ENCODE measurements around the gene PAK1. TPM values are rescaled to one million over a fixed set of nuclear protein-coding genes. Genes with fewer than 3 reads are reported as not detected.

PAK1 gene
- total RNA-seq, 1 donor from 2014 or later = 58.3 TPM

DNA sequence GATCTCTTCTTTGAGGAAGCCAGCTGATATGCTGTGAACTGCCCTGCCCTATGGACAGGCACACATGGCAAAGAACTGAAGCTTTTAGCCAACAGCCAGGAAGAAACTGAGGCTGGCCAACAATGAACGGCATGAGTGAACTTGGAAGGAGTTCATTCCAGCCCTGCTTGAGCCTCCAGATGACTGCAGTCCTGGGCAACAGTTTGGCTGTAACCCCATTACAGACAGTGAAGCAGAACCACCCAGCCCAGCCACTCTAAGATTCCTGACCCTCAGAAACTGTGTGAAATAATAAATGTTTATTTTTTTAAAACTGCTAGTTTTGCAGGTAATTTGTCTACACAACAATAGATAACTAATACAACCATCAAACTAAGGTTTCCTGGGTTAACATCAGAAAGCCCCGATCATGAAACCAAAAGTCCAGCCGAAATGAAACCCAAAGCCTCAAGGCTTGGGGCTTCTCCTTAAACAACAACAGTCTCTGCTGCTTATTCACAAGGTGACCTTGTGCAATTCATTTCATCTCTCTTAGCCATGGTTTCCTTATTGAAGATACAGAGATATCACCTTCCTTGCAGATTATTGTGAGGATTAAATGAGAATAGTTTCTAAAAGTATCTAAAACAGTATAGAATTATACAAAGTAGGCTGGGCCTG lies 31.4 kb downstream of the PAK1 start:
- DNase-seq (ENCODE audit: low spot score) = no peak
- H3K4me1 Mint-ChIP-seq (ENCODE audit: unreplicated experiment) = no peaks in the 10 kb centered on the region
- H3K36me3 Mint-ChIP-seq (ENCODE audit: low read depth, unreplicated experiment) = no peaks in the 10 kb centered on the region
- peaks cover 2% of the 10 kb centered on the region for H3K27me3 Mint-ChIP-seq (ENCODE audit: unreplicated experiment)
- H3K4me3 Mint-ChIP-seq (ENCODE audit: unreplicated experiment) = no peak overlapping the region
- no peaks in the 10 kb centered on the region for H3K9me3 Mint-ChIP-seq (ENCODE audit: unreplicated experiment)
- TF ChIP-seq, protein P1, sequence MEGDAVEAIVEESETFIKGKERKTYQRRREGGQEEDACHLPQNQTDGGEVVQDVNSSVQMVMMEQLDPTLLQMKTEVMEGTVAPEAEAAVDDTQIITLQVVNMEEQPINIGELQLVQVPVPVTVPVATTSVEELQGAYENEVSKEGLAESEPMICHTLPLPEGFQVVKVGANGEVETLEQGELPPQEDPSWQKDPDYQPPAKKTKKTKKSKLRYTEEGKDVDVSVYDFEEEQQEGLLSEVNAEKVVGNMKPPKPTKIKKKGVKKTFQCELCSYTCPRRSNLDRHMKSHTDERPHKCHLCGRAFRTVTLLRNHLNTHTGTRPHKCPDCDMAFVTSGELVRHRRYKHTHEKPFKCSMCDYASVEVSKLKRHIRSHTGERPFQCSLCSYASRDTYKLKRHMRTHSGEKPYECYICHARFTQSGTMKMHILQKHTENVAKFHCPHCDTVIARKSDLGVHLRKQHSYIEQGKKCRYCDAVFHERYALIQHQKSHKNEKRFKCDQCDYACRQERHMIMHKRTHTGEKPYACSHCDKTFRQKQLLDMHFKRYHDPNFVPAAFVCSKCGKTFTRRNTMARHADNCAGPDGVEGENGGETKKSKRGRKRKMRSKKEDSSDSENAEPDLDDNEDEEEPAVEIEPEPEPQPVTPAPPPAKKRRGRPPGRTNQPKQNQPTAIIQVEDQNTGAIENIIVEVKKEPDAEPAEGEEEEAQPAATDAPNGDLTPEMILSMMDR (IDR thresholded peaks at IDR 0.05; ENCODE audit: unreplicated experiment) = no peak
- no peak overlapping the region for H3K27ac Mint-ChIP-seq (ENCODE audit: unreplicated experiment)

DNA sequence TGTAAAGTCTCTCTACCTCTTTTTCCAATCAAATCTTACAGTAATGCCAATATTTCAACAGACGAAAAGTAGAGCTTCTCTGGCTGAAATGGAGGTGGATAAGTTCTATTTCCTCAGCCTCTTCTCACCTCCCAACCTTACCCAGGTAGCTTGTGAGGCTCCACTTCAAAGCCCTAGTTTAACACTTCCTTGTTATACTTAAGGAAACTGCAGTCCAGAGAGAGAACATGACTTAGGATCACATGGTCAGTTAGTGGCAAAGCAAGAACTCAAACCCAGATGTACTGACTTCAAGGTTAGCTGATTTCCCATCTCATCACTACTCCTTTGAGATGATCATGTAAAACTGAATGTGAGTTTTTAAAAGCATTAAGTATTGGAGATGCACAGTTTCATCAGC lies 32.5 kb downstream of the PAK1 start:
- H3K36me3 Mint-ChIP-seq (ENCODE audit: low read depth, unreplicated experiment) = no peaks in the 10 kb centered on the region
- no peak overlapping the region for H3K4me3 Mint-ChIP-seq (ENCODE audit: unreplicated experiment)
- H3K4me1 Mint-ChIP-seq (ENCODE audit: unreplicated experiment) = no peaks in the 10 kb centered on the region
- no peaks in the 10 kb centered on the region for H3K9me3 Mint-ChIP-seq (ENCODE audit: unreplicated experiment)
- no peak overlapping the region for H3K27ac Mint-ChIP-seq (ENCODE audit: unreplicated experiment)
- TF ChIP-seq, protein P1 (IDR thresholded peaks at IDR 0.05; ENCODE audit: unreplicated experiment) = no peak
- DNase-seq (ENCODE audit: low spot score) = no peak
- peaks cover 2% of the 10 kb centered on the region for H3K27me3 Mint-ChIP-seq (ENCODE audit: unreplicated experiment)

- TF ChIP-seq, protein P1 (IDR thresholded peaks at IDR 0.05; ENCODE audit: unreplicated experiment) = no peak
- Mint-ChIP-seq H3K4me1 (ENCODE audit: unreplicated experiment) (no peaks in the 10 kb centered on the region), H3K9me3 (ENCODE audit: unreplicated experiment) (no peaks in the 10 kb centered on the region), H3K27ac (ENCODE audit: unreplicated experiment) (no peak overlapping the region), H3K4me3 (ENCODE audit: unreplicated experiment) (no peak overlapping the region), H3K36me3 (ENCODE audit: low read depth, unreplicated experiment) (no peaks in the 10 kb centered on the region), H3K27me3 (ENCODE audit: unreplicated experiment) (peaks cover 2% of the 10 kb centered on the region)
- no peak for DNase-seq (ENCODE audit: low spot score)
These were observed 33.2 kb downstream of the PAK1 start for GRCh38 chr11:77440678-77441077.

- H3K27ac Mint-ChIP-seq (ENCODE audit: unreplicated experiment) = no peak overlapping the region
- no peak overlapping the region for H3K4me3 Mint-ChIP-seq (ENCODE audit: unreplicated experiment)
- H3K9me3 Mint-ChIP-seq (ENCODE audit: unreplicated experiment) = no peaks in the 10 kb centered on the region
- H3K27me3 Mint-ChIP-seq (ENCODE audit: unreplicated experiment) = peaks cover 2% of the 10 kb centered on the region
- H3K4me1 Mint-ChIP-seq (ENCODE audit: unreplicated experiment) = no peaks in the 10 kb centered on the region
- DNase-seq (ENCODE audit: low spot score) = no peak
- TF ChIP-seq, protein P1 (IDR thresholded peaks at IDR 0.05; ENCODE audit: unreplicated experiment) = no peak
- no peaks in the 10 kb centered on the region for H3K36me3 Mint-ChIP-seq (ENCODE audit: low read depth, unreplicated experiment)
These were observed 35.4 kb downstream of the PAK1 start for GRCh38 chr11:77438487-77438886.

DNA sequence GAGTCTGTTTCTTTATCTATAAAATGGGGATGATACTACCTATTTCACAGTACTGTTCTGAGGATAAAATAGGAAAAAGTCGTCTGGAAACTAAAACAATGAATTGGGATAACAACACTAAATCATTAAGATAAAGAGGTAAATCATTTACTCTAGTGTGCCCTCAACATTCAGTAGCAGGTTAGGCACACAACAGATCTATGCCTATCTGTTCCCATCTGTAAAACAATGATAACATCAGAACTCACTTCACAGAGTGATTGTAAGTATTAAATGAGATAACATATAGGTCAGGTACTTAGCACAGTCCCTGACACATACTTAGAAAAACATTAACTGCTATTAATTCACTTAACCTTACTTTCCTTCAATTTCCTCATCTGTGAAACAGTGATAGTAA lies 36.9 kb downstream of the PAK1 start:
- TF ChIP-seq, protein P1 (IDR thresholded peaks at IDR 0.05; ENCODE audit: unreplicated experiment) = no peak
- H3K27ac Mint-ChIP-seq (ENCODE audit: unreplicated experiment) = no peak overlapping the region
- DNase-seq (ENCODE audit: low spot score) = no peak
- H3K4me1 Mint-ChIP-seq (ENCODE audit: unreplicated experiment) = no peaks in the 10 kb centered on the region
- no peaks in the 10 kb centered on the region for H3K9me3 Mint-ChIP-seq (ENCODE audit: unreplicated experiment)
- H3K27me3 Mint-ChIP-seq (ENCODE audit: unreplicated experiment) = peaks cover 2% of the 10 kb centered on the region
- H3K4me3 Mint-ChIP-seq (ENCODE audit: unreplicated experiment) = no peak overlapping the region
- H3K36me3 Mint-ChIP-seq (ENCODE audit: low read depth, unreplicated experiment) = no peaks in the 10 kb centered on the region
